ENCODE data around the gene TLK1. TPM values are rescaled to one million over a fixed set of nuclear protein-coding genes. Genes with fewer than 3 reads are reported as not detected.
"Not testable (repeated sequence)": the region's sequence is repeated elsewhere in the genome, so short reads cannot be mapped to it uniquely, and the experiment has no call there.

TLK1 gene
- total RNA-seq, 1 experiment from 2014 or later, result 7.1 TPM

DNA sequence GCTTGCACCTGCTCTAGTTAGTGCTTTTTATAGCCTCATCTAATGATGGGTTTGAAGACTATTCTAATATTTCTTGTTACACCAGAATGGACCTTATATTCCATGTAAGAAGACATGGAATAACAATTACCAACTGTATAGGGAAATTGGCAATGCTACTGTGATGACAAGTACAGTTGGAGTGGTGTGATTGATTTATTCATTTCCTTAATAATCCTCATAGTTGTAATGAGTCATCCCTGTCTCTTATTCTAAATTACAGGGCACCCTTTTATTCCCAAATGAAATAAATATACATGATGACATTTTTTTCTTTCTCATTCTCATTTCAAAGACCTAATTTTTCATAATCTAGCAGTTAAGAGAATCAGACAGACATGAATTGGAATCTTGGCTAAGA is 18.3 kb upstream of the TLK1 start:
- H3K9me3 ChIP-seq, result no peaks in the 10 kb centered on the region
- no peak for DNase-seq
- no peak overlapping the region for H3K4me3 ChIP-seq
- no peaks in the 10 kb centered on the region for H3K27me3 ChIP-seq
- H3K36me3 ChIP-seq, result no peaks in the 10 kb centered on the region

DNA sequence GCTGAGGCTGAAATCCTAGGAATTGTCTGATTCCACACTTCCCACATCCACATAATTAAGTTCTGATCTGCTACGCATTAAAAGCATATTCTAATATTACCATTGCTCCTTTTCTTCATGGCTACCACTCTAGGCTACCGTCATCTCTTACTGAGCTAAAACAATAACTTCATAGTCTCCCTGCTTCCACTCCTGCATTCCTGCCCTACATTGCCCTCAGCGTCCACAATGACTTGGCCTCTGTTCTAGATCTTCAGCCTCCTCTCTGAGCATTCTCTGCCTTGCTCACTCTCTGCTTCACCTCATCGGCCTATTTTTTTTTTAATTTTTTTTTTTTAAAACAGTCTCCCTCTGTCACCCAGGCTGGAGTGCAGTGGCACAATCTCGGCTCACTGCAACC is 15.8 kb upstream of the TLK1 start:
- H3K36me3 ChIP-seq, result no peaks in the 10 kb centered on the region

DNA sequence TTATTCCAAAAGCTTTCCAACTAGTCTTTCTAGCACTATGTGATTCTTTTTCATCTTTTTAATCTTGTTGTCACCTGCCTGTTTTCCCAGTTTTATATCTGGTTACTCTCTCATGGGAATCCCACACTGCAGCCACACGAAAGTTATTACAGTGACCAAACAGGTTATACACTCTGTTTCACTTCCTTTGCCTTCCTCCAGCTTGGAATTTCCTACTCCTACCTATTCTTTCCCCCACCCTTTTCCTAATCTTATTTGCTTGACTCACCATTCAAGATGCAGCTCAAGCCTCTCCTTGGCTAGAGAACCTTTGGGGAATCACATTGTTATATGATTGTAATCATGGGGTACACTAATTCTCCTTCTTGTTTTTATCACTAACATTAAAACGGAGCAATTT is 13.4 kb upstream of the TLK1 start:
- Histone ChIP-seq H3K9me3 (no peaks in the 10 kb centered on the region), H3K36me3 (no peaks in the 10 kb centered on the region), H3K4me3 (no peak overlapping the region), H3K27me3 (no peaks in the 10 kb centered on the region)
- DNase-seq, result no peak

More for the DNA sequence above, 15.8 kb upstream of the TLK1 start:
- H3K27me3 ChIP-seq, result no peaks in the 10 kb centered on the region
- DNase-seq, result no peak
- H3K9me3 ChIP-seq, result no peaks in the 10 kb centered on the region
- H3K4me3 ChIP-seq, result no peak overlapping the region

DNA sequence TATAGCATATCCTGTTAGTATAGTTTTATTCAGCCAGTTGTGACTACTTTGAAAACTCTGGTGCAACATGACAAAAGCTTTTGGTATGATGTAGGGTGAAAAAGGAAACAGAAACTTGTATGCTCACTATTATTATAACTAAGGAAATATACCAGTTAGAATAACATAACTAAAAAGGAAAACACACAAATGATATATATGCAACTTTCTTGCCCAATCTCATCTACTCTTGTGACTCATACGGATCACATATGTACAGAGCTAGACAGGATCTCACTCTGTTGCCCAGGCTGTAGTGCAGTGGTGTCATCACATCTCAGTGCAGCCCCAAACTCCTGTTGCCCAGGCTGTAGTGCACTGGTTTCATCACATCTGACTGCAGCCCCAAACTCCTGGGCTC is 12.4 kb upstream of the TLK1 start:
- no peak overlapping the region for H3K4me3 ChIP-seq
- no peak for DNase-seq

DNA sequence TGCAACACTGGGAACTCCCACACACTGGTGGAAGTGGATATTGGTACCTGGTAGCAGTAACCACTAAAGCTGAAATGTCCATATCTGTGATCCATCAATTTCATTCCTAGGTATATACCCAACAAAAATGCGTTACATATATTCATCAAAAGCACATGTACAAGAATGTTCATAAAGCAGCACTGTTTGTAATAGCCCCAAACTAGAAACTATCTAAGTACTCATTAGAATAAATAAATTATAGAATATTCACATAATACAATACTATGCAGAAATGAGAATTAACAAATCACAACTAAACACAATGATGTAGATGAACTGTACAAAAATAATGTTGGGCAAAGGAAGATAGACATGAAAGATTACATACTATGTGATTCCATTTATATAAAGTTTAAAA is 11.1 kb upstream of the TLK1 start:
- no peak overlapping the region for H3K4me3 ChIP-seq
- H3K9me3 ChIP-seq, result no peaks in the 10 kb centered on the region
- no peak for DNase-seq
- H3K36me3 ChIP-seq, result no peaks in the 10 kb centered on the region
- H3K27me3 ChIP-seq, result no peaks in the 10 kb centered on the region

More for the DNA sequence above, 12.4 kb upstream of the TLK1 start:
- Histone ChIP-seq H3K27me3 (no peaks in the 10 kb centered on the region), H3K9me3 (no peaks in the 10 kb centered on the region), H3K36me3 (no peaks in the 10 kb centered on the region)

DNA sequence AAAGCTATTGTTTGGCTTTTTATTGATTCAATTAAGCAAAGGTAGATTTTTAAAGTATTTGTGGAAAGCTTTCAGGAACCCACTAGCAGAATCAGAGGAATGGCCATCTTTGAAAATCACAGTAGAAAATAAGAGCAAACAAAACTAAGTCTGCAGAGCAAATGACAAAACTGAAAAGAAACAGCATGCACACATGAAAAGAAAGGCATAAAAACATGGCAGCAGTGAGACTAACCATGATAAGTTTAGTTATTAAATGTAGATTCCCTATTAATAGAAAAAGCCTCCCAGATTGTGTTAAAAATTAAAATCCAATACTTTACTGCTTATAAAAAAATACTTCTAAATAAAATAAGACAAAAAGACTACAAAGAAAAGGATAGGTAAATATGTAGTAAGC is 9.1 kb upstream of the TLK1 start:
- H3K9me3 ChIP-seq, result no peaks in the 10 kb centered on the region
- H3K27me3 ChIP-seq, result no peaks in the 10 kb centered on the region
- H3K4me3 ChIP-seq, result no peak overlapping the region
- no peaks in the 10 kb centered on the region for H3K36me3 ChIP-seq
- DNase-seq, result no peak

DNA sequence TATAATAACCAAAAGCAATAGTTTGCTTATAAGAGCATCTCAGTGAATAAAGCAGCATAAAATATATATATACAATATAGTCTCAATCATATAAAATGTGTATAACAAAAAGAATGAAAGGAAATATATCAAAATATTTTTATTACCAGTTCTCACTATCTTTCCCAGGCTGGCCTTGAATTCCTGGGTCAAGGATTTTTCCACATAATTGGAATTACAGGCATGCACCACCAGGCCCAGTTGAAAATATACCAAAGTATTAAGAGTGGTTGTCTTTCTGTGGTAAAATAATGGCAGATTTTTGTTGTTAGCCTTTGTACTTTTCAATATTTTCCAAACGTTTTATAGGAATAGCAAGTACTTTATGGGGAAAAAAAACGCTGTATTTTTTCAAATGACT is 8.6 kb upstream of the TLK1 start:
- Histone ChIP-seq H3K36me3 (no peaks in the 10 kb centered on the region), H3K9me3 (no peaks in the 10 kb centered on the region), H3K27me3 (no peaks in the 10 kb centered on the region), H3K4me3 (no peak overlapping the region)
- DNase-seq, result no peak

DNA sequence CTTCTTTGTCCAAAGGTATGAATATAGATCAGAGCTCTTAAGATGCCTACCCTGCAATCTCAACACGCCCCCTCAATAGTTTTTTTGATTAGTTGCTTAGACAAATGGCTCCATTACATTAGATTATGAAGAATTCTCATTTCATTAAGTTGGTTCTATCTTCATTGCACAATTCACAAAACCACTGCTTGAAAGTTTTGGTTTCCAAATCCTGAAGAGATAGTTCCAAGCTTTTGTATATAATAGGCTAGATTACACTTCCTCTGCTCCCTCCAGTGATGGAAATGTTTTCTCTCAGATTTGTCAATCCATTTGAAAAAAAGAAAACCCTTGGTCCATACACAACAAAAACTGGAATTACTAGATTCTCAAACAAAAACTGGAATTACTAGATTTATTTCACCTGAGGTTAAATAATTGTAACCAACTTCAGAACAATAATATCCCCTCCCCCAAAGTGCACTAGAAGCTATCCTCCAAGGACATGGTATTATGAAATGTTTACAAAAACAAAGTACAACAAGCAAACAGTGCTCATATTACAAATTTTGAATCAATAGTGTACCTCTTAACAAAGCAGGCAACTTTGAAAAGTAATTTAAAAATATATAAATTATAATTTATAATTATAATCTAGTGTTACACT is 6.8 kb upstream of the TLK1 start:
- no peaks in the 10 kb centered on the region for H3K27me3 ChIP-seq
- H3K36me3 ChIP-seq, result no peaks in the 10 kb centered on the region
- DNase-seq, result no peak
- H3K4me3 ChIP-seq, result no peak overlapping the region
- no peaks in the 10 kb centered on the region for H3K9me3 ChIP-seq

DNA sequence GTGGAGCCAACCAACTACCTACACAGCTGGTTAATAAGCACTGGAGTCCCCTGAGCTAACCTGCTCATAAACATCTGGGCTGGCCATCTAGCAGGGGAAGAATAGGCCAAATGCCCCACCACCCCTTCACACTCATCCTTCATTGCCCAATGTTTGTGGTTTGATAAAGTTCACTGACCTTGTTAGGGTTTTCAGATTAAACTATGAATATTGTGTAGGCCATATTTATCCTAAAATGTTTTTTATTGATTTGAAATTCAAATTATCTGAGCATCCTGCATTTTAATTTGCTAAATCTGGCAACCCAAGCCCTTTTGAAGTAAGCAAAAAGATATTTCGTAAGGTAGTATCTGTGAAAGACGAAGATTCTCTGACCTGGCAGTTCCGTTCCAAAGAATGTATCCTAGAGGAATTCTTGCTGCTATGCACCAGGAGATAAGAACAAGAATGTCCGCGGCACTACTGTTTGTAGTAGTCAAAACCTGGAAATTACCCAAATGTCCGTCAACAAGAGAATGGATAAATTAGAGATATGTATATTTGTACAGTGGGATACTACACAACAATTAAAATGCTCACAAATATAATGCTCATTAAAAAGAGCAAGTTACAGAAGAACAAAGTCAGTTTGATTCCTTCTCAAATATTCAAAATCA is 5.8 kb upstream of the TLK1 start:
- H3K4me3 ChIP-seq, result no peak overlapping the region
- H3K27me3 ChIP-seq, result no peaks in the 10 kb centered on the region
- no peak for DNase-seq
- H3K36me3 ChIP-seq, result no peaks in the 10 kb centered on the region
- H3K9me3 ChIP-seq, result no peaks in the 10 kb centered on the region

DNA sequence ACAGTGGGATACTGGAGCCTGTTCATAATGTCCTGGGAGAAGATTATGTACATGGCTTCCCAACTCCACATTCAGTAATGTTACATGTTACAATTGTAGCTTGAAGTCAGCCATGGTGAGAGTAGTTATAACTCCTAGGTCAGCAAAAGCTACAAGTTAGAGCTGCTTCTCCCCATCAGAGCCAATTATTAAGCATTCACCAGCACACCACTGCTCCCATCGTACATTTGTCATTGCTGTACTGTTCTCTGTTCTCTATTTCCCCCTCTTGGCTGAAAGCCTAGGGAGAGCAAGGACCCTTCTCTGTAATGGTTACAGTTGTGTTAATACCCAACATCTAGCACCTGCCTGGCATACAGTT is 5.3 kb upstream of the TLK1 start:
- H3K4me3 ChIP-seq, result no peak overlapping the region
- no peak for DNase-seq

DNA sequence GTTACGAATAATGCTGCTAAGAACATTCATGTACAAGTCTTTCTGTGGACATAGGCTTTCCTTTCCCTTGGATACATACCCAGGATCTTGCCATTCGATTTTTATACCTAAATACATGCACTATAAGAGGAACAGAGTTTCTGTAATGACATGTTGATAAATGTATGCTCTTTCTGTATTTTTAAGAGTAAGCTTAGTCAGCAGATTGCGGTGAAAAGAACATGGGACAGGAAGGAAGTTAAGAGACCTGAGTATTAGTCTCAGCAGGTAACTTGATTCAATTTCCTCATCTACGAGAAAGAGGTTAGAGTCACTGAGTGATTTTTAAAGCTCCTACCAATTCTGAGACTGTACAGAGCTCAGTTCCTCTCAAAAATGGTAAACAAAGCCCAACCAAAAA is 2.6 kb upstream of the TLK1 start:
- Histone ChIP-seq H3K9me3 (no peaks in the 10 kb centered on the region), H3K4me3 (no peak overlapping the region), H3K27me3 (no peaks in the 10 kb centered on the region), H3K36me3 (no peaks in the 10 kb centered on the region)
- no peak for DNase-seq

More for the DNA sequence above, 5.3 kb upstream of the TLK1 start:
- no peaks in the 10 kb centered on the region for H3K9me3 ChIP-seq
- H3K36me3 ChIP-seq, result no peaks in the 10 kb centered on the region
- H3K27me3 ChIP-seq, result no peaks in the 10 kb centered on the region

DNA sequence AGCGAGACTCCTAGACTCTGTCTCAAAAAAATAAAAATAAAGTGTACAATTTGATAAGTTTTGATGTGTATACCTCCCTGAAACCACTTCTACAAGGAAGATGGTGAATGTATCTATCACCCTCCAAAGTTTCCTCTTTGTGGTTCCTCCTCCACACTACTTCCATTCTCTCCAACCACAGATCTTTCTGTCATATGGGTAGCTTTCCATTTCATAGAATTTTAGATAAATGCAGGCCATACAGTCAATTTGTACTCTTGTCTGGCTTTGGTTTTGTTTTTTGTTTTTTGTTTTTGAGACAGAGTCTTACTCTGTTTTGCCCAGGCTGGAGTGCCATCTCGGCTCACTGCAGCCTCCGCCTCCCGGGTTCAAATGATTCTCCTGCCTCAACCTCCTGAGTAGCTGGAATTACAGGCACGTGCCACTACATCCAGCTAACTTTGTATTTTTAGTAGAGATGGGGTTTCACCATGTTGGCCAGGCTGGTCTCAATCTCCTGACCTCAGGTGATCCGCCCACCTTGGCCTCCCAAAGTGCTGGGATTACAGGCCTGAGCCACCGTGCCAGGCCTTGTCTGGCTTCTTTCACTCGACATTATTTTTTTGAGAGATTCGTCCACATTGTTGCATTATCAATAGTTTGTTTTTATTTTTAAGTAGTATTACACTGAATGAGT is 2.0 kb upstream of the TLK1 start:
- not testable (repeated sequence) for H3K4me3 ChIP-seq, H3K9me3 ChIP-seq, H3K27me3 ChIP-seq, H3K36me3 ChIP-seq, DNase-seq

DNA sequence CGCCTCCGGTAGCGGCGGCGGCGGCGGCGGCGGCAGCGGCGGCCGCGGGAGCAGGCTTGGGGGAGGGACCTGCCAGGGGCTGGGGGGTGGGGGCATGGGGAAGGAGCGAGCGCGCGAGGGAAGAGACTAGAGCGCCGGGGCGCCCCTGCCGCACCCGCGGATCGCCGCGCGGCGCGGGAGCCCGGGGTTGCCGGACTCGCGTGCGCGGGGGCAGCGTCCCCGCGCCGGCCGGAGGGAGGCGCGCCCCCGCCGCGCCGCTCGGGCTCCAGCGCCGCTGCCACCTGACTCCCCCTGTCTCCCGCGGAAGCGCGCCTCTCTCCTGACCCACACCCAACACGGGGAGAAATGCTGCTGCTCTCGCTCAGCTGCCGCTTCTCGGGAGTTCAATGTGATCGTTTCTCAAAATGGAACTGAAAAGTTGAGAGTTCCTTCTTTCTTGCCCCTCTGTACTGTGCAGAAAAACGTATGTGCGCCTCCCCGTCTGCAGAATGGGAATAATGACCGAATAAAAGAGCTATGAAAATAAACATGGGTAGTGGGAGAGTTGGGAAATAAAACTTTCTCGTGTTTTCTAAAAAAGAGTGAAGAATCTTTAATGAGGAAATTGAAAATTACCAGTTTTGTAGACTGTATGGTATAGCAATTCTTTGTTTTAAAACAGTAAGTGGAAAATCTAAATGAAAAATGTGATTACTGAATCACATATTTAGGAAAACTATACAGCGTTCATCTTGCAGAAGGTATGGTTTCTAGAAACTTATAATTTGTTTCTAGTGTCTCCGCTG is 455 bp upstream of the TLK1 start:
- Histone ChIP-seq H3K9me3 (no peaks in the 10 kb centered on the region), H3K36me3 (no peaks in the 10 kb centered on the region), H3K4me3 (peak overlapping the region; percentile 88), H3K27me3 (no peaks in the 10 kb centered on the region)
- peak; percentile 77 for DNase-seq

DNA sequence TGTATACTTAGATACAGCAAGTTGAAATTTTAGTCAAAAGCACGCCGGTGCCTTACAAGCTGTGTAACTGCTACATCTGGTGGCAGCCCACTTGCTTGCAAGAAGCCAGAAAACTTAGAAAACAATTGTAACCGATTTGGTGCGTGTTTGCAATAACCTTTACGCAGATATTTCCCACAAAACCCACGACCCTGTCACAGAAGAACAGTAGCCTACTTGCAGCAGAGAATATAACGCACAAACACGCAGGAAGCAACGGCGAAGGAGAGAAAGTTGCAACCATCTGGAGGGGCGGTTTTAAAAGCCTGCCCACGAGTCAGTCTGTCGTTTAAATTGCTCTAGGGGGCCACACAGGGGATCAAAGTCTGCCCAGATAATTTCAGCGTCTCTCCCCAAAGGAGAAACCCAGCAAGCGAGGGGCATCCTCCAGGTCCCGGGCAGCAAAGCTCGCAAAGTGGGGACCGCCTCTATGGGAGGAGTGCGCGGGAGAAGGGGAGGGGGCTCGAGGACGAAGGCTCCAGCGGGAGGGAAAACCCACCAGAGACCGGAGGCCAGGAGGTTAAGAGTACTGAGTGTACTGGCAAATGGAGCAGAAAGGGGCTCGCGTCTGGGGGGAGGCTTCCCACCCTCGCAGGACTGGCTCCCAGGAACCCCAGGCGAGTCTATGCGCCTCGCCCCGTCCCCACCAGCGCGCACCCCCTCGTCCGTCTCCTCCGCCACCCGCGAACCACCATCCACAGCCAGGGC is 1.1 kb downstream of the TLK1 start:
- Histone ChIP-seq H3K4me3 (peak overlapping the region; percentile 88), H3K27me3 (no peaks in the 10 kb centered on the region), H3K9me3 (no peaks in the 10 kb centered on the region), H3K36me3 (no peaks in the 10 kb centered on the region)
- peak; percentile 52 for DNase-seq

DNA sequence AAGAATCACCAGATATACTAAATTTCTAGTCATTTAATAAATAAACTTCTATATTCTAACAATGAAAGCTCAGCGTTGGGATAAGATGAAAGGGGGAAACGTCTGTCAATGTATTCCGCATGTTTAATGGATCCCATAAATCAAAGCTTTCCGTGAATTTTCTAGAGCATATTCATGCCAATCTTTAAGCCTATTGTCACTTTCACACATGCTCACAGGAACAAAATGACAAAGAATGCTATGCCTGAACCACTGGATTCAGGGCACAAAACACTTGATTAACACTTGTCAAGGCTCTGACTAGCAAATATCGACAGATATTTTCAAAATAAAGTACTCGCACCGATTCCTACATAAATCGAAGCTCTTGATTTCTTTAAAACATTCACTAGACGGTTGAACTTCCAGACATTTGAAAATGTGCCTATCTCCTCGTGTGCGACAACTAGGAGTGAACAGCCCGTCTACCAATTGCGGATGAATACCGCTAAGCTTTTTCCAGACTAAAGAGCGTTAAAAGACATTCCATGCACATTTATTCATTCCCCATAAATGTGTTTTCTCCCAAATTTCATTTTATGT is 1.8 kb downstream of the TLK1 start:
- Histone ChIP-seq H3K36me3 (no peaks in the 10 kb centered on the region), H3K9me3 (no peaks in the 10 kb centered on the region), H3K4me3 (peak overlapping the region; percentile 88), H3K27me3 (no peaks in the 10 kb centered on the region)
- DNase-seq, result no peak

DNA sequence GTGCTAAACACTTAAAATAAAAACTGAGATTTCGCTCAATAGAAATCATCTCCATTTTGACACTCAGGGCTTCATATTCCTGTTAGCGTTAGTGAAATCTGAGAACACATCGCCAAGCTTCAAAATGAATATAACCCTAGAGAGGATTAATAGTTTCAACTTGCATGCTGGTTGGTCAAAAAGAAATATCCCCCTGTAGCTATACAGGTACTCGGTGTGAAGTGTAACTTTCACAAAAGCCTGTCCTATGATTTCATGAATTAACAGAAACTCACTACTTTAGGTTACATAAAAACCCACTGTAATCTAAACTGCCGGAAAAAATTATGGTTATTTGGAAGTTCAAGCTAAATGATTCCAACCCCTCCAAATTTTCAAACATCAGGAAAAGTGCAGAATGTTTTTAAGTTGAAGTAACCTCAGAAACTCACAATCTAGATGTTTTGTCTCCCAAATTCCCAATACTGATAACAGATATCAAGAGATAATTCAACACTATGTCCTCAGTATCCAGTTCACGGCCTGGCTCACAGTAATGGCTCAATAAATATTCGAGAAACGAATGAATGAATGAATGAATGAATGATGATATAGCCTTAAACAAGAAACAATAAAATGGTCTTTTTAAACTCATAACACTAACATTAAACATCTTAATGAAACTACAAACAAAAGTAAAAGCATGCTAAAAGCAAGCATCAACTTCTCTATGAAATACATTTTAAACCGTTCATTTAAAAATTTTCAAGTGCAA is 2.5 kb downstream of the TLK1 start:
- Histone ChIP-seq H3K9me3 (no peaks in the 10 kb centered on the region), H3K36me3 (no peaks in the 10 kb centered on the region; the same call in 1 of the 2 replicates), H3K27me3 (no peaks in the 10 kb centered on the region), H3K4me3 (peak overlapping the region; percentile 88)
- no peak for DNase-seq
